ENCODE measurements around the gene BRAP. TPM values are rescaled to one million over a fixed set of nuclear protein-coding genes. Genes with fewer than 3 reads are reported as not detected.
"Not testable (repeated sequence)": the region's sequence is repeated elsewhere in the genome, so short reads cannot be mapped to it uniquely, and the experiment has no call there.

Gene BRAP
- total RNA-seq, 2 experiments from 2014 or later: 22.4 to 23.0 TPM

DNA sequence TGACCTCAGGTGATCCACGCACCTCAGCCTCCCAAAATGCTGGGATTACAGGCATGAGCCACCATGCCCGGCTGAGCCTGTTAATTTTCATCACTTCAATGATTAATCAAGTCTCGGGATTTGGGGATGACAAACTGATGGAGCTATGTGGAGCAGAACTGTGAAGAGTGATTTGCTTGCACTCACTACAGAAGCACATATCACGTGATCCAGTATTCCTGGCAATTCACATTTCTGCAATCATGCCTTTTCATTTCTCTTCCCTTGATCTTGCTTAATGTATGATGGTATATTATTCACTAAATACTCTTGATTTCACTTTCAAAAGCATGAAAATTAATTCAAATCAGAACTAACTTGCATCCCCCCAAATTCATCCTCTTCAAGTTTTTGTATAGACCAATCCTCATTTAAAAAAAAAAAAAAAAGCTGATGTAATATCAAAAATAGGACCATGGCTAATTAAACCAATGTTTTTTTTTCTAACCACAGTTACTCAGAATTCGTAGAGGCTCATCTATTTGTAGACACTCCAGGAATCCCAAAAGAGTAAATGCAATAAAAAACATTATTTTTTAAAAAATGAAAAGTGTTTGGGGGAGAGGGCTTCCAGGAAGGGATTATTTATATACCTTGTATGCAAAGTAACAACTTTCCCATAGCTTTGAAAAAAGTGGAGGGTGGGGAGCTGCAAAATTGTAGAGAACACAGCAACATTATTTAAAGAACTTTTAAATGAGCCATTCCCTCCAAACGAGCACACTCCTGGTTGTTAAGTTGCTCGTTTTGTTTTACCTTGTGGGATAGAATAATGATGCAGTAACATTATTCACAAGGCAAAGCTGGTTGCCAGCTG lies 79.6 kb downstream of the BRAP start:
- Mint-ChIP-seq H3K9me3 (no peaks in the 10 kb centered on the region), H3K27me3 (no peaks in the 10 kb centered on the region), H3K36me3 (no peaks in the 10 kb centered on the region), H3K4me3 (no peak overlapping the region), H3K27ac (no peak overlapping the region), H3K4me1 (no peaks in the 10 kb centered on the region)
- DNase-seq: no peak

DNA sequence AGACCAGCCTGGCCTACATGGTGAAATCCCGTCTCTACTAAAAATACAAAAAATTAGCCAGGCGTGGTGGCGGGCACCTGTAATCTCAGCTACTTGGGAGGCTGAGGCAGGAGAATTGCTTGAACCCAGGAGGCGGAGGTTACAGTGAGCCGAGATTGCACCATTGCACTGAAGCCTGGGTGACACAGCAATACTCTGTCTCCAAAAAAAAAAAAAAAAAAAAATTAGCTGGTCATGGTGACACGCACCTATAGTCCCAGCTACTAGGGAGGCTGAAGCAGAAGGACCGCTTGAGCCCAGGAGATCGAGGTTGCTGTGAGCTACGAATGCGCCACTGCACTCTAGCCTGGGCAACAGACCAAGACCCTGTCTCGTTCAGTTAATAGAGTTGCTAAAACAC lies 82.9 kb downstream of the BRAP start:
- not testable (repeated sequence) for H3K4me3 Mint-ChIP-seq, H3K9me3 Mint-ChIP-seq, H3K4me1 Mint-ChIP-seq, H3K27me3 Mint-ChIP-seq, DNase-seq, H3K27ac Mint-ChIP-seq, H3K36me3 Mint-ChIP-seq

DNA sequence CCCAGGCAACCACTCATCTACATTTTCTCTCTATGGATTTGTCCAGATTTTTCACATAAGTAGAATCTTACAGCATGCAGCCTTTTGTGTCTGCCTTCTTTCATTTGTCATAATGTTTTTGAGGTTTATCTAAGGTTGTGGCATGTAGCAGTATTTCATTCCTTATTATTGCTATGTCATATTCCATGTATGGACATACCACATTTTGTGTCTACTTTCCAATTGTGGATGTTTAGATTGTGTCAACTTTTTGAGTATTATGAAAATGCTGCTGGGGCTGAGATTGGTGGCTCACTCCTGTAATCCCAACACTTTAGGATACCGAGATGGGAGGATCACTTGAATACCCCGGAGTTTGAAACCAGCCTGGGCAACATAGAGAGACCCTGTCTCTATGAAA lies 83.4 kb downstream of the BRAP start:
- Mint-ChIP-seq H3K4me3 (no peak overlapping the region), H3K36me3 (no peaks in the 10 kb centered on the region), H3K9me3 (no peaks in the 10 kb centered on the region), H3K4me1 (peaks cover 6% of the 10 kb centered on the region), H3K27me3 (no peaks in the 10 kb centered on the region), H3K27ac (no peak overlapping the region)
- no peak for DNase-seq

DNA sequence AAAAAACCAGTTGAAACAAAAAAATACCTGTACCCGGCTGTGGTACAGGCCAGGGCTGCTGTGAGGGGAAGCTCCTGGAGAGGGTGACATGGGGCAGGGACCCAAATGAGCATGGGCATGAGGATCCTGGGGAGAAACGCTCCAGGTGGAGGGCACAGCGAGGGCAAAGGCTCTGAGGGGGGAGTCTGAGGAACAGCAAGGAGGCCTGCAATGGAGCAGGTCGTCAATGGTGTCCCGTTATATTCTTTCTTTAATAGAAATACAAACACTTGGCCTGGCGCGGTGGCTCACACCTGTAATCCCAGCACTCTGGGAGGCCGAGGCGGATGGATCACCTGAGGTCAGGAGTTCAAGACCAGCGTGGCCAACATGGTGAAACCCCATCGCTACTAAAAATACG lies 84.8 kb downstream of the BRAP start:
- H3K4me3 Mint-ChIP-seq, H3K27ac Mint-ChIP-seq, H3K27me3 Mint-ChIP-seq, DNase-seq, H3K36me3 Mint-ChIP-seq, H3K9me3 Mint-ChIP-seq: not testable (repeated sequence)
- peaks cover 15% of the 10 kb centered on the region for H3K4me1 Mint-ChIP-seq

DNA sequence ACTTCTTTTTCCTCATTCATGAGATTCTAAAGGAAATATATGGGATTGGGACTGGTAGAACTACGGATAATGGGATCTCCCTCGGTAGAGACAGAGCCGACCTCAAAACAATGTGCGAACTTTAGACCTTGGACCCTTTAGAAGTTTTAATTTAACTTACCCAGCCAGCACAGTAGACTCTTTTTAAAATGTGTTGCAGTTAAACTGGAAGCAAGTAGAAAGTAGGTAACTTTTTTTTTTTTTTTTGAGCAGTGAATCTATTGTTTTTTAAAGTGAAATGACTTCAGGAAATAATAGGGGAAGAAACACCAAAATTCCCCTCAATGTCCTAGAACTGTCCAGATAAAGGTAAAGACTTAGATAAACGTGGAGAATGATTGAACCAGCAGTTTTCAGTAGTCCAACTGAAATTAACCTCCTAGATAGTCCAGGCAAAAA lies 85.5 kb downstream of the BRAP start:
- H3K27me3 Mint-ChIP-seq: no peaks in the 10 kb centered on the region
- peak overlapping the region; percentile 92 for H3K27ac Mint-ChIP-seq
- DNase-seq: no peak
- H3K9me3 Mint-ChIP-seq: no peaks in the 10 kb centered on the region
- H3K4me3 Mint-ChIP-seq: peak overlapping the region; percentile 88
- H3K36me3 Mint-ChIP-seq: no peaks in the 10 kb centered on the region
- H3K4me1 Mint-ChIP-seq: peaks cover 17% of the 10 kb centered on the region

DNA sequence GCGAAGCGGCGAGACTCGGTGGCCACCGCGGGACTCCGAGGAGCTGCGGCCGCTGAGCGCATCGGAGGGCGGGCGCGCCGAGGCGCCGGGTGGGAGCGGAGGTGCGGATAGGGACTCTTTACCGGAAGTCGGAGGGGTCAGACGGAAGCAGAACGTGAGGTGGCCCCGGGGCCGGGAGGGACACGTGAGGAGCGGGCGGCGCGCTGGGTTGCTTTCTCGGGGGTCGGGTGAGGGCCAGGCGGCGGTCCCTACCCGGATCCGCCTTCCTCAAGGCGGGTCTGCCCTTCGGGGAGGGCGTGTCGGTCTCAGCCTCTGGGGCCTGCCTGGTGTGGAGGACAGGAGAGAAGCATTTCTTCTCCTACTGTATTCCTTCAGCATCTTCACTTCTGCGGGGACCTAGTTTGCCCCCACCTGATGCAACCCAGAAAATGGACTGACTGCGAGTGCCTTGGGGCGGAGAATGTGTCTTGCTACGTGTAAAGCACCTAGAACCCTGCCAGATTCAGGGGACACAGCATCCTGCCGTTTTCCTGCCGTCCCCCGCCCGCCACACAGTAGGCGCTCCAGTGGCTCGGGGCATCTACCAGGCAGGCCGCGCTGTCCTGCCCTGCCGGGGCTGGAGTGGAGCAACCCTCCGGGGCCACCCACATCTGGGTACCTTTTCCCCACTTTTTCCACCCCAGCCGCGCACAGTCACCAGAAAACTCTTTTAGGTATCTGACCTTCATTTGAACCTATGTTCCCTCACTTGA lies 86.1 kb downstream of the BRAP start:
- peaks cover 2% of the 10 kb centered on the region for H3K36me3 Mint-ChIP-seq
- H3K9me3 Mint-ChIP-seq: no peaks in the 10 kb centered on the region
- no peaks in the 10 kb centered on the region for H3K27me3 Mint-ChIP-seq
- peak overlapping the region; percentile 92 for H3K27ac Mint-ChIP-seq
- H3K4me1 Mint-ChIP-seq: peaks cover 21% of the 10 kb centered on the region
- peak; percentile 91 for DNase-seq
- H3K4me3 Mint-ChIP-seq: peak overlapping the region; percentile 88

DNA sequence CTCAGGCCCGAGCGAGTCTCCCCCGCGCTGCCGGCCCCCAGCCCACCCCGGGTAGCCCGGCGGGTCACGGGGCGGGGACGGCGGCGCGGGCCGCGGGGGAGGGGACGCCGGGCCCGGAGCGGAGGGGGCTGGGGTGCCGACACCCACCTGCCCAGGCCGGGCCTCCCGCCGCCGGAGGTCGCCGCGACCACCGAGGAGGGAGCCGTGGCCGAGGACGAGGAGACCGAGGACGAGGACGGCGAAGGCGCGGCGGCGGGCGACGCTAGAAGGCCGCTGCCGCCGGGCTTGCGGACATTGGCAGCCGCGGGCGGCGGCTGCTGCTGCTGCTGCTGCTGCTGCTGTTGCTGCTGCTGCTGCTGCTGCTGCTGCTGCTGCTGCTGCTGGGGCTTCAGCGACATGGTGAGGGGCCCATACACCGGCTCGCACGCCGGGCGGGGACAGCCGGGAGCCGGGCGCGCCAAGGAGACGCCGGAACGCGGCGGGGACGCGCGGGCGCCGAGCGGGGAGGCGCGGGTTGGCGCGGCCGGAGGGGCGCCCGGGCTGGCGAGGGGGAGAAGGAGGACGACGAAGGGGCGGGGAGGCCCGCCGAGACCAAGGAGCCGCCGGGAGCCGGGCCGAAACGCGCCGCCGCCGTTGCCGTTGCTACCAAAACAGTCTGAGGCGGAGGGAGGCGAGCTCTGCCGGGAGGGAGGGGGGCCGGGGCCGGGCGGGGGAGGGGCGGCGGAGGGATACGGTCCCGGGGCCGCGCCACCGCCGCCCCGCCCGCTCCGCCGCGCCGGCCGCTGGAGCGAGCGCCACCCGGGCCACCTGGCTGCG lies 86.9 kb downstream of the BRAP start, which contains the start of gene ATXN2:
Gene ATXN2 (minus strand): TSS at position 679 of the 816 bp plus-strand sequence. CDS start 281 bp downstream, at position 398.
- H3K27me3 Mint-ChIP-seq: no peaks in the 10 kb centered on the region
- H3K4me1 Mint-ChIP-seq: peaks cover 24% of the 10 kb centered on the region
- H3K36me3 Mint-ChIP-seq: peaks cover 2% of the 10 kb centered on the region
- no peak for DNase-seq
- H3K27ac Mint-ChIP-seq: peak within 1 kb of the TSS; percentile 92
- H3K4me3 Mint-ChIP-seq: peak within 1 kb of the TSS; percentile 88
- H3K9me3 Mint-ChIP-seq: no peaks in the 10 kb centered on the region

DNA sequence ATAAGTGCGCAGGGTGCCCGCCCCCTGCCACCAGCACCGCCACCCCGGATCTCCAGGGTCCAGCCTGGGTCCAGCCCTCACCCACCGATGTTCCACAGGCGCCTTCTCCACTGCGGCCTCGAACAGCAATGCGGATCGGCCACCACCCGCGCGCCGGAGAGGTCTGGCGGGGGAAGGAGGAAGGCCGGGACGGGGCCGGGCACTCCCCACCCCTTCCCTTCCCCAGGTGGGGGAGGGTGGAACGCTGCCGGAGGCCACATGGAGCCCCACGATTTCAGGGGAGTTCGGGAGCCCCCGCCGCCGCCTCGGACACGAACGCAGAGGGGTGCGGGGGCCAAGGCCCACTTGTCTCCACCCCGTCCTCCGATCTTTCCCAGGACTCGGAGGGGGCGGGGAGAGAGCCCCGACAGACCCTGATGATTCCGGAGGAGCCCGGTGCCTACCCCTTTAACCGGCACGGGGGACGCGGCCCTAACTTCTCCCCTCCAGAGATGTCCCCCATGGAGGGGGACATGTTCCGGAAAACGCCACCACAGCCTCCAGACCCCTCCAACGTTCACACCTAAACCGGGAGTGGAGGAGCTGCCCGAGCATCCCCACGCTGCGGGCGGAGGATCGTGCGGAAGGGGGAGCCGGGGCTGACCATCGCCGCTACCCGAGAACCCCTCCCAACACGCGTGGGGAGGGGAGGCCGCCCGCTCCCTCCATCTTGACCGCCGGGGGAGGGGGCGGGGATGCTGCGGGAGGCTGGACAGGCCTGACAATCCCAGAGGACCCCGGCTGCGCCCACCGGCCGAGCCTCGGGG lies 87.7 kb downstream of the BRAP start:
- peak overlapping the region; percentile 83 for H3K27ac Mint-ChIP-seq
- peak overlapping the region; percentile 87 for H3K4me3 Mint-ChIP-seq
- no peaks in the 10 kb centered on the region for H3K27me3 Mint-ChIP-seq
- peaks cover 26% of the 10 kb centered on the region for H3K4me1 Mint-ChIP-seq
- DNase-seq: peak; percentile 42
- H3K9me3 Mint-ChIP-seq: no peaks in the 10 kb centered on the region
- peaks cover 2% of the 10 kb centered on the region for H3K36me3 Mint-ChIP-seq

DNA sequence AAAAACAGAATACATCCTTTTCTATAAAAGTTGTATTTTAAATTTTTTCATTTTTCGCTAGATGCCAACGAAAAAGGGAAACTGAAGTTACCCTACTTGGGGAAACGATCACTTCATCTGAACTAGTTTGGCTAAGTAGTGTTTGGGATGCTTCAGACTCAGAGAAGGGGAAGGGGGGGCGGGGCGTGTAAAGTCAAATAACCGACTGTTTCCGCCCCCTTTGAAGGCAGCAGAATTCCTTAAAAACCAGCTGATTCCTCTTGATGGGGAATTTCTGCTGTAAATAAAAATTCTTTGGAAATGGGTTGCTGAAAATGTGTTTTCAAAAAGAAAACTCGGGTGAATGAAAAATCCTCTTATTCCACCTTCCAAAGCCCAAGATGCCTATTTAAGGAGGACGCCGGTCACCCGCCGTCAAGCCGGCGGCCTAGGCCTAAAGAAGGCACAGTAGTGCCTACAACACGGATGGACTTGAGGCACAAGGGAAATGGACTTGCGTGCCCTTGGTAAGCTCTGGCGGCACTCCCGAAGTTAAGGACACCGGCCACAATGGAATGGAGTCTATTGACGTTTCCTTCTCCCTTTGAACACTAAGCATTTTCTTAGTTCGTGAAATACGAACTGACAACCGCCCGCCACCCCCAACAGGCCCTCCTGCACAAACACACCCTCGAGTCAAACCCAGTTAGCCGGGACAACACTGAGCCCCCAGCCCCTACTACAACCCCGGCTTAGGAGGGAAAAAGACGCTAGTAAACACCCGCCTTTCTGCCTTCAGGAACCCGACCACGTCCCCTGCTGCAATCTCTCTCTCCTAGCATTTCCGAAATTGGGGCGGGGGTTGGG lies 88.5 kb downstream of the BRAP start:
- Mint-ChIP-seq H3K27me3 (no peaks in the 10 kb centered on the region), H3K4me3 (peak overlapping the region; percentile 87), H3K36me3 (peaks cover 2% of the 10 kb centered on the region), H3K4me1 (peaks cover 27% of the 10 kb centered on the region), H3K27ac (peak overlapping the region; percentile 73), H3K9me3 (no peaks in the 10 kb centered on the region)
- DNase-seq: peak; percentile 19

DNA sequence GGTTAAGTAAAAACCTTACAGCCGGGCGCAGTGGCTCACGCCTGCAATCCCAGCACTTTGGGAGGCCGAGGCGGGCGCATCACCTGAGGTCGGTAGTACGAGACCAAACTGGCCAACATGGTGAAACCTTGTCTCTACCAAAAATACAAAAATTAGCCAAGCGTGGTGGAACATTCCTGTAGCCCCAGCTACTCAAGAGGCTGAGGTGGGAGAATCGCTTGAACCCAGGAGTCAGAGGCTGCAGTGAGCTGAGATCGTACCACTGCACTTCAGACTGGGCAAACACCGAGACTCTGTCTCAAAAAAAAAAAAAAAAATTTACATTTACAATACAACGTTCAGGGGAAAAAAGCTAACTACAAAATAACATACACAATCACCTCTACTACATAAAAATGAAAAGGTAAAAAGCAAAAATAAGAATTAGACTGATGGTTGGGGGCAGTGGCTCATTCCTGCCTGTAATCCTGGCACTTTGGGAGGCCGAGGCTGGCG lies 90.4 kb downstream of the BRAP start:
- not testable (repeated sequence) for H3K27ac Mint-ChIP-seq, H3K27me3 Mint-ChIP-seq, H3K36me3 Mint-ChIP-seq, DNase-seq, H3K9me3 Mint-ChIP-seq, H3K4me3 Mint-ChIP-seq
- H3K4me1 Mint-ChIP-seq: peaks cover 29% of the 10 kb centered on the region

Other genes starting within 250 kb of the BRAP start
- gene ATXN2, start 86.6 kb downstream of the BRAP start, total RNA-seq: 10 to 100 TPM; 24.8 to 30.8 TPM
- 10 to 100 TPM; 14.4 to 17.4 TPM for gene ACAD10, start 97 bp upstream of the BRAP start, total RNA-seq
- gene ALDH2, start 81.0 kb upstream of the BRAP start, total RNA-seq: 1 to 10 TPM; 1.4 to 1.6 TPM
- 10 to 100 TPM; 73.7 to 75.0 TPM for gene MAPKAPK5, start 156.3 kb upstream of the BRAP start, total RNA-seq

Measured in activated naive CD8-positive, alpha-beta T cell treated with anti-CD3 and anti-CD28 coated beads for 36 hours (primary cell).